HepG2 (cell line): Measurements from ENCODE around the gene EVA1A. TPM values are rescaled to one million over a fixed set of nuclear protein-coding genes. Genes with fewer than 3 reads are reported as not detected.

Experiments used
- ATAC-seq: fragments of 200-7000 bp; cut with Tn5 transposase; 3 replicates; pipeline ENCODE4 v1.9.1; 2020; ENCODE audit warnings: mild to moderate bottlenecking, moderate library complexity
- BruUV-seq: library from RNA; stranded (reverse); fragments of 400-500 nt; replicated peaks from 2 replicates; lab custom pipeline; 2021; lab: Mats Ljungman, UMichigan
- CTCF ChIA-PET: fragments of 300-600 bp; formaldehyde crosslinking; extraction: SDS; loops from one replicate; lab custom pipeline; 2021; ENCODE audit warnings: low total read pairs, inconsistent platforms, low intra/inter-chr PET ratio; lab: Yijun Ruan, JAX
- POLR2A ChIA-PET: fragments of 350-600 bp; sonication (Branson Sonifier 250); formaldehyde crosslinking; loops from one replicate; lab custom pipeline; 2020; ENCODE audit warnings: antibody characterized with exemption, inconsistent platforms; lab: Yijun Ruan, JAX
- DNase-seq: peaks from one replicate; pipeline ENCODE4 v3.0.0-alpha.2; 2015; ENCODE audit warnings: low spot score
- FAIRE-seq: peaks from 3 replicates; lab custom pipeline; 2011; peaks lifted over from hg19 to GRCh38; lab: Jason Lieb, UNC
- H2AFZ ChIP-seq: one replicate; pipeline ENCODE4 v1.6.1; 2011; ENCODE audit warnings: low read length, inconsistent platforms
- H3K27ac ChIP-seq: fragments of 300-600 bp; 3 replicates; pipeline ENCODE4 v1.8.0; 2011; ENCODE audit warnings: mixed run types, mild to moderate bottlenecking, mixed read lengths, low read length, inconsistent platforms; ENCODE audit not compliant: insufficient read depth; ENCODE audit errors: extremely low read length
- H3K27me3 ChIP-seq, 2 experiments: fragments of 200-600 bp in 1 of 2; 2 replicates in 1 of 2; 3 replicates in 1 of 2; pipeline versions ENCODE4 v1.6.0 to v1.8.0; 2011; ENCODE audit warnings: low read length in 2 of 2, mild to moderate bottlenecking in 2 of 2, moderate library complexity in 2 of 2, inconsistent platforms in 1 of 2; ENCODE audit not compliant: insufficient read depth in 2 of 2, control insufficient read depth in 1 of 2
- H3K36me3 ChIP-seq, 2 experiments: fragments of 200-600 bp in 1 of 2; replicated peaks in 1 of 2; 2 replicates in 1 of 2; 3 replicates in 1 of 2; pipeline versions ENCODE4 v1.5.1 to v1.8.0; 2011; ENCODE audit warnings: low read length in 2 of 2, inconsistent platforms in 1 of 2; ENCODE audit not compliant: insufficient read depth in 2 of 2, control insufficient read depth in 1 of 2
- H3K4me1 ChIP-seq: 2 replicates; pipeline ENCODE4 v1.5.1; 2012; ENCODE audit warnings: low read length, inconsistent platforms; ENCODE audit not compliant: insufficient read depth
- H3K4me2 ChIP-seq: 2 replicates; pipeline ENCODE4 v1.6.0; 2011; ENCODE audit warnings: low read depth, low read length, inconsistent platforms
- H3K4me3 ChIP-seq, 3 experiments: fragments of 200-600 bp in 1 of 3; sonication (generic), shearing (Covaris generic) in 1 of 3; replicated peaks in 1 of 3; 2 replicates each; pipeline ENCODE4 v1.5.1; 2011 to 2016; ENCODE audit warnings: low read length in 3 of 3, inconsistent platforms in 2 of 3, low read depth in 2 of 3, mild to moderate bottlenecking in 2 of 3, control low read depth in 1 of 3, mixed read lengths in 1 of 3; ENCODE audit not compliant: insufficient read depth in 1 of 3
- H3K79me2 ChIP-seq: one replicate; pipeline ENCODE4 v1.6.1; 2011; ENCODE audit warnings: low read length, inconsistent platforms; ENCODE audit not compliant: insufficient read depth
- H3K9ac ChIP-seq: 2 replicates; pipeline ENCODE4 v1.6.0; 2011; ENCODE audit warnings: mild to moderate bottlenecking, low read depth, low read length, inconsistent platforms; ENCODE audit not compliant: insufficient read depth
- H3K9me3 ChIP-seq: 2 replicates; pipeline ENCODE4 v1.5.1; 2012; ENCODE audit warnings: mild to moderate bottlenecking, low read length
- H4K20me1 ChIP-seq: 2 replicates; pipeline ENCODE4 v1.6.0; 2011; ENCODE audit warnings: inconsistent platforms, mild to moderate bottlenecking, low read length, moderate library complexity; ENCODE audit not compliant: insufficient read depth
- ELF1 ChIP-seq: sonication (generic); formaldehyde crosslinking; IDR thresholded peaks from 2 replicates; pipeline ENCODE4 v1.4.0; 2020; ENCODE audit warnings: missing genetic modification reagents
- FOXA1 ChIP-seq, 2 experiments: fragments of 450-650 bp in 1 of 2; sonication (generic) in 1 of 2; formaldehyde crosslinking in 1 of 2; IDR thresholded peaks; 2 replicates each; pipeline versions ENCODE4 v1.4.0 to v1.6.1; 2016 to 2020; ENCODE audit warnings: missing genetic modification reagents in 1 of 2
- HNF4G ChIP-seq, 2 experiments: sonication (generic) in 1 of 2; formaldehyde crosslinking in 1 of 2; IDR thresholded peaks; 2 replicates each; pipeline versions ENCODE4 v1.4.0 to v1.6.1; 2011 to 2020; ENCODE audit warnings: borderline replicate concordance in 2 of 2, low read depth in 2 of 2, mild to moderate bottlenecking in 2 of 2, low read length in 1 of 2, missing genetic modification reagents in 1 of 2, moderate library complexity in 1 of 2
- HOXA7 ChIP-seq: sonication (generic); formaldehyde crosslinking; IDR thresholded peaks from 2 replicates; pipeline ENCODE4 v1.8.1; 2022; ENCODE audit warnings: mild to moderate bottlenecking, missing genetic modification reagents, moderate library complexity
- IKZF4 ChIP-seq: sonication (generic); formaldehyde crosslinking; IDR thresholded peaks from 2 replicates; pipeline ENCODE4 v1.5.1; 2020; ENCODE audit warnings: borderline replicate concordance, mild to moderate bottlenecking, low read depth, missing genetic modification reagents; ENCODE audit errors: not compliant biosample characterization
- LCORL ChIP-seq, 2 experiments: fragments of 450-650 bp in 1 of 2; sonication (generic) in 1 of 2; formaldehyde crosslinking in 1 of 2; IDR thresholded peaks; 2 replicates each; pipeline versions ENCODE4 v1.5.0 to v1.6.1; 2017 to 2020; ENCODE audit warnings: antibody characterized with exemption in 1 of 2, missing genetic modification reagents in 1 of 2
- NR3C1 ChIP-seq: sonication (generic); formaldehyde crosslinking; IDR thresholded peaks from 2 replicates; pipeline ENCODE4 v1.4.0; 2020; ENCODE audit warnings: missing genetic modification reagents
- PRDM10 ChIP-seq: sonication (generic); formaldehyde crosslinking; IDR thresholded peaks from 2 replicates; pipeline ENCODE4 v1.4.0; 2020; ENCODE audit warnings: low read depth, missing genetic modification reagents
- RBAK ChIP-seq: sonication (generic); formaldehyde crosslinking; IDR thresholded peaks from 2 replicates; pipeline ENCODE4 v1.5.1; 2020; ENCODE audit warnings: mild to moderate bottlenecking, missing genetic modification reagents
- RXRA ChIP-seq: sonication (generic); formaldehyde crosslinking; IDR thresholded peaks from 2 replicates; pipeline ENCODE4 v1.5.1; 2020; ENCODE audit warnings: missing genetic modification reagents
- SIN3A ChIP-seq: IDR thresholded peaks from 2 replicates; pipeline ENCODE4 v1.6.1; 2011; ENCODE audit warnings: low read depth, mild to moderate bottlenecking, control low read depth, low read length, borderline replicate concordance
- THAP11 ChIP-seq: IDR thresholded peaks from 2 replicates; pipeline ENCODE4 v1.6.1; 2016; ENCODE audit warnings: missing biosample characterization, missing genetic modification reagents
- ZBTB38 ChIP-seq: sonication (generic); formaldehyde crosslinking; IDR thresholded peaks from 2 replicates; pipeline ENCODE4 v1.5.1; 2020; ENCODE audit warnings: mild to moderate bottlenecking, missing genetic modification reagents
- ZMAT3 ChIP-seq: sonication (generic); formaldehyde crosslinking; conservative IDR thresholded peaks from 2 replicates; pipeline ENCODE4 v1.7.0; 2021; ENCODE audit warnings: missing genetic modification reagents
- ZNF296 ChIP-seq: sonication (generic); formaldehyde crosslinking; conservative IDR thresholded peaks from 2 replicates; pipeline ENCODE4 v1.5.0; 2020; ENCODE audit warnings: mild to moderate bottlenecking, missing genetic modification reagents
- ZNF557 ChIP-seq: sonication (generic); formaldehyde crosslinking; IDR thresholded peaks from 2 replicates; pipeline ENCODE4 v1.4.0; 2020; ENCODE audit warnings: missing genetic modification reagents
- ZNF710 ChIP-seq: sonication (generic); formaldehyde crosslinking; IDR thresholded peaks from 2 replicates; pipeline ENCODE4 v1.5.0; 2020; ENCODE audit warnings: mild to moderate bottlenecking, missing genetic modification reagents, borderline replicate concordance
- ZSCAN12 ChIP-seq: sonication (generic); formaldehyde crosslinking; IDR thresholded peaks from 2 replicates; pipeline ENCODE4 v1.9.0; 2021; ENCODE audit warnings: mild to moderate bottlenecking, missing genetic modification reagents
- WGBS: methylation state at CpG from one replicate; pipeline ENCODE4 v1.1.6; 2017; ENCODE audit warnings: low lambda C conversion rate; 5-methylcytosine and 5-hydroxymethylcytosine counted together
- in situ Hi-C: cut with HindIII; loops from 2 replicates; pipeline ENCODE4 v1.10.0; 2017; ENCODE audit warnings: low pct_unique_long_range_greater_than_20kb; ENCODE audit not compliant: extremely low pct_ligation_motif_present
- intact Hi-C: fragments of 100-400 bp; cut with micrococcal nuclease; formaldehyde crosslinking; loops from one replicate; pipeline ENCODE4 v1.10.0; 2022; ENCODE audit not compliant: unreplicated experiment
- polyA plus RNA-seq, 8 experiments: library from polyadenylated mRNA; depleted of rRNA in 3 of 8; stranded (reverse) in 7 of 8; unstranded in 1 of 8; fragments of >200 nt; fragmentation: Illumina TruSeq in 4 of 8; extraction: Trizol in 4 of 8; gene quantifications; 2 replicates each; pipeline versions ENCODE4 v1.2.1 to v1.2.3, GENCODE V29; 2011 to 2016; ENCODE audit warnings: low read depth in 4 of 8, missing spikeins in 1 of 8, mixed read lengths in 1 of 8; ENCODE audit not compliant: insufficient read depth in 1 of 8
- total RNA-seq, 5 experiments: library from RNA; depleted of rRNA; stranded (reverse); fragments of >200 nt; fragmentation: Illumina TruSeq; extraction: Trizol; gene quantifications; 2 replicates each; pipeline ENCODE4 v1.2.3, GENCODE V29; 2016; ENCODE audit warnings: low read depth in 1 of 5
- TF ChIP-seq, protein P1 (sequence below): sonication (generic); formaldehyde crosslinking; IDR thresholded peaks from 2 replicates; pipeline ENCODE4 v1.4.0; 2020; ENCODE audit warnings: missing genetic modification reagents

Gene EVA1A
- total and polyA plus RNA-seq, 2 of the 13 experiments (the other 11 are each of a cell fraction or from before 2014, with no cell fraction given): 57.5 to 57.8 TPM

DNA sequence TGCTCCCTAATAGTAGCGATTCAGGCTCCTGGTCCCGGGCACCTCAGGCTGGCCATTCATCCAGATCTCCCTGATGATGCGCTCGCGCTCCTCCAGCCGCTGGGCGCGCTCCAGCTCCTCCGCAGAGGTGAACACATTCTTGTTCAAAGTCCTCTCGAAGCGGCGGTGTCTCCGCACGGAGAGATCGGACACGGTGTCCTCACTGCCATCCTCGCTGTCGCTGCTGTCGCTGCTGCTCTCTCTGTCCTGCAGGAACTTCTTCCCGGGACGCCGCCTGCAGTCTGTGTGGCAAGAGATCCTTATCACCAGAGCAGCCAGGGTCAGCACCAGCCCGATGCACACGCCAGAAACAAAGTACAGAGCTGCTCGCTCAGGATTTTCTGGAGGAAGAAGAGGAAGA, 67.5 kb downstream of the EVA1A start:
- no peak for DNase-seq
- ChIA-PET POLR2A (no interaction called here), CTCF (no interaction called here)
- no peaks in the 10 kb centered on the region for H3K27me3 ChIP-seq
- H3K9ac ChIP-seq: no peak overlapping the region
- peaks cover 3% of the 10 kb centered on the region; the same call in 1 of the 2 replicates for H4K20me1 ChIP-seq
- ATAC-seq: no peak
- 98% methylated on average over 25 of the region's 25 CpGs for WGBS
- intact Hi-C loops: no loop called here
- H2AFZ ChIP-seq: no peak overlapping the region
- H3K27ac ChIP-seq: no peak overlapping the region
- peaks cover 36 to 66% of the 10 kb centered on the region in 2 experiments for H3K36me3 ChIP-seq
- H3K9me3 ChIP-seq: no peaks in the 10 kb centered on the region
- no peak for FAIRE-seq
- BruUV-seq: no TSS peak
- no peak overlapping the region for H3K4me3 ChIP-seq
- H3K79me2 ChIP-seq: peaks cover 45% of the 10 kb centered on the region
- H3K4me2 ChIP-seq: no peak overlapping the region
- in situ Hi-C loops: no loop called here
- peaks cover 45% of the 10 kb centered on the region for H3K4me1 ChIP-seq
- TF ChIP-seq FOXA1 (IDR thresholded peaks at IDR 0.05) (no peak), FOXA1 (CRISPR knock-in tag; IDR thresholded peaks at IDR 0.05) (no peak), IKZF4 (CRISPR knock-in tag) (no peak), HNF4G (IDR thresholded peaks at IDR 0.05; ENCODE audit: borderline replicate concordance, low read depth, low read length) (no peak), HNF4G (CRISPR knock-in tag; IDR thresholded peaks at IDR 0.05; ENCODE audit: borderline replicate concordance, low read depth) (no peak), NR3C1 (CRISPR knock-in tag) (no peak), RXRA (0 out of 2 replicates have a peak, but pooled peaks have one; percentile 41), HOXA7 (CRISPR knock-in tag) (no peak), LCORL (IDR thresholded peaks at IDR 0.05) (no peak), LCORL (CRISPR knock-in tag; IDR thresholded peaks at IDR 0.05) (no peak), RBAK (CRISPR knock-in tag) (no peak), ZBTB38 (peak; percentile 87), ZMAT3 (CRISPR knock-in tag) (no peak), THAP11 (no peak), ZNF296 (CRISPR knock-in tag) (no peak), ZSCAN12 (CRISPR knock-in tag) (no peak), ELF1 (CRISPR knock-in tag) (no peak), PRDM10 (CRISPR knock-in tag) (no peak), SIN3A (no peak), ZNF557 (no peak), ZNF710 (CRISPR knock-in tag) (no peak)
- TF ChIP-seq, protein P1, sequence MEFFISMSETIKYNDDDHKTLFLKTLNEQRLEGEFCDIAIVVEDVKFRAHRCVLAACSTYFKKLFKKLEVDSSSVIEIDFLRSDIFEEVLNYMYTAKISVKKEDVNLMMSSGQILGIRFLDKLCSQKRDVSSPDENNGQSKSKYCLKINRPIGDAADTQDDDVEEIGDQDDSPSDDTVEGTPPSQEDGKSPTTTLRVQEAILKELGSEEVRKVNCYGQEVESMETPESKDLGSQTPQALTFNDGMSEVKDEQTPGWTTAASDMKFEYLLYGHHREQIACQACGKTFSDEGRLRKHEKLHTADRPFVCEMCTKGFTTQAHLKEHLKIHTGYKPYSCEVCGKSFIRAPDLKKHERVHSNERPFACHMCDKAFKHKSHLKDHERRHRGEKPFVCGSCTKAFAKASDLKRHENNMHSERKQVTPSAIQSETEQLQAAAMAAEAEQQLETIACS (CRISPR knock-in tag): no peak
